ENCODE data around the gene C2CD2L. TPM values are rescaled to one million over a fixed set of nuclear protein-coding genes. Genes with fewer than 3 reads are reported as not detected.

Gene C2CD2L
- 1.4 and 1.9 TPM in 2 replicates for total RNA-seq

DNA sequence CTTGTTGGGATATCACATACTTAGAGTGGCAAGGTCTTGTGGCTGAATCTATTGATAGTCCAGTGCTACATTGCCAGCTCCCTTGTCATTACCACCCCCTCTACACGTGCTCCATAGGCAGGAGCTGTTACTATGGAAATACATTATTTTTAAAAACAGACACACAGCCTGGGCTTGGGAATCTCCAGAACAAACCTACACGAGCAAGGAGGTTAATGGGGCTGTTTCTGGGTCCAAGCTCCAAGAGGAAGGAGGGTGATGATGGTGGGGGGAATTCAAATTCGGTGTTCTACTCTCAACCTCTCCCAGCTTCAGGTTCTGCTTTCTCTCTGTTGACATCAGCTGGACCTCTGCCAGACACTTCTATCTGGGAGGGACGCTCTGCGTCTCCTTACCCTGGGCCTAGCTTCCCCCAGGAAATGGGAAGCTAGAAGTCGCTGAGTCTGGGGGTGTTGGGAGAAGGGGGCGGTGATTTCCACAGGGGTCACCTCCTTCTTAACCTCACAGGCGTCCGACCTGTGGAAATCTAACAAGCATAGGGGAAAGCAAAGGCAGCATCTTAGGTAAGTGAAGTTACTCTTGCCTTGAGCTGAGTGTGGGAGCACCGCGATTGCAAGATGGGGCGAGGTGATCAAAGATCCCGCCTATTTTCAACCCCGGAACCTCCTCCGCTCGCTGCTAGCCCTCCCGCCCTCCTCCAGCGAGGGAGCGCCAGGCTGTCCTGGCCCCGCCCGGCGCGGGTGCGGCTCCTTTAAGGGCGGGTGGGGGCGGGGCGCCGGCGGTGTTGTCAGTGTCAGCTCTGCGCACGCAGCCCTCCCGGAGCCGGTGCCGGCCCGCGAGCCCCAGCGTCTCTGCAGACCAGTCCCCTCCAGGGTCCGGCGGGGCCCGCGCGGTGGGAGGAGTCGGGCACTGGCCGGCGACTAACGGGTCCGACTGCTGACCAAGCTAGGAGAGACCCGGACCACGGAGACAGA lies at the start of gene C2CD2L:
TSS of gene C2CD2L (plus strand) at position 781 of the 974 bp plus-strand sequence. CDS start 398 bp downstream, outside the sequence.

GRCh38 chr11:119067371-119068222 lies 39.5 kb upstream of the C2CD2L start, which contains the start of gene VPS11:
Gene VPS11 (plus strand): TSS chr11:119067818. CDS start chr11:119067824, 6 bp downstream.

GRCh38 chr11:119084663-119085436 lies 22.3 kb upstream of the C2CD2L start, which contains the start of gene HMBS:
Gene HMBS (plus strand): TSS chr11:119084881. CDS start chr11:119085034, 153 bp downstream.

GRCh38 chr11:119101759-119102423 lies 5.3 kb upstream of the C2CD2L start, which contains the start of gene DPAGT1:
Gene DPAGT1 (minus strand): TSS chr11:119101853. CDS start chr11:119101655, 198 bp downstream.

GRCh38 chr11:119121008-119121810 lies 14.1 kb downstream of the C2CD2L start, which contains the start of gene HINFP:
Gene HINFP (plus strand): TSS chr11:119121580. CDS start chr11:119126945, 5,365 bp downstream.

DNA sequence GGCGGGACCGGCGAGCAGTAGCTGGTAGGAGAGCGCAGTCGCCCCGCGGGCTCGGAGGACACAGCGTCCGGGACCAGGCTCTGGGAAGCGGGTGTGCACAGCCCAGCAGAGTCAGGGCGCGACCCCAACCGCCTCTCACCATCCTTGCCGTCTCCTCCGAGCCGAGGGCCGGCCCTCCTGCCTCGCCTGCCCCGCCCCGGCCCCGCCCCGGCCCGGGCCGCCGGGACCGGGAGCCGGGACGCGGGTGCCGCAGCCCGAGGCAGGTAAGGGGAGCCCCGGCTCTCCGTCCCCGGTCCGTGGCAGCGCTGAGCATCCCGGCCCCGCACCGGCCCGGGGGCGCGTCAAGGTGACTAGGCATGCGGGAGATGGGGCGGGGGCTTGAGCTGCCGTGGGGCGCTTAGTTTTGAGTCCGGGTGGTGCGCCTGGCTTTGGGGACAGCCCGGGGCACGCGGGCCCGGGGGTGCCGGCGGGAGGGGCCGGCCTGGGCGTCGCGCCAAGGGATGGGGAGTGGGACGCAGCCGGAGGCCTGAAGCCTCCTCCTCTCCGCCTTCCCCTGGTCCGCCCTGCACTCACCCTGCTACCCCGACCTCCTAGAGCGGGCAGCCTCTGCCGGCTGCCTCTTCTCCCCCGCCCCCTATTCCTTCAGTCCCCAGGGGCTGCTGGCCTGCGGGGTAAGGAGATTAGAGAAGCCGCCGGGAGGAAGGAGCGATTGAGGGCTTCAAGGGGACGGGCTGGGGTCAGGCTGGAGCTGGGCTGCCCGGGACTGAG lies 42.1 kb downstream of the C2CD2L start, which contains the start of gene ABCG4:
TSS of gene ABCG4 (plus strand) at position 35 of the 768 bp plus-strand sequence. CDS start 914 bp downstream, outside the sequence.

Other genes starting within 250 kb of the C2CD2L start
- under 0.01 TPM in 1 of 2 replicates, not detected in the other for gene CXCR5, start 223.5 kb upstream of the C2CD2L start, total RNA-seq
- gene BCL9L, start 181.4 kb upstream of the C2CD2L start, total RNA-seq, result 22.4 and 30.1 TPM in 2 replicates
- gene UPK2, start 151.0 kb upstream of the C2CD2L start, total RNA-seq, result not detected in 2 replicates
- gene FOXR1, start 135.6 kb upstream of the C2CD2L start, total RNA-seq, result not detected in 2 replicates
- gene CENATAC, start 109.2 kb upstream of the C2CD2L start, total RNA-seq, result 10.7 and 13.5 TPM in 2 replicates
- 2,545 and 3,713 TPM in 2 replicates for gene RPS25, start 89.0 kb upstream of the C2CD2L start, total RNA-seq
- gene TRAPPC4, start 88.6 kb upstream of the C2CD2L start, total RNA-seq, result 65.6 and 88.4 TPM in 2 replicates
- 16.4 and 19.3 TPM in 2 replicates for gene SLC37A4, start 76.5 kb upstream of the C2CD2L start, total RNA-seq
- gene HYOU1, start 50.1 kb upstream of the C2CD2L start, total RNA-seq, result 106 and 158 TPM in 2 replicates
- gene VPS11, start 39.5 kb upstream of the C2CD2L start, total RNA-seq, result 19.0 and 19.6 TPM in 2 replicates
- gene HMBS, start 22.5 kb upstream of the C2CD2L start, total RNA-seq, result 17.4 and 21.3 TPM in 2 replicates
- 20.2 and 27.5 TPM in 2 replicates for gene DPAGT1, start 5.5 kb upstream of the C2CD2L start, total RNA-seq
- 13.0 and 27.5 TPM in 2 replicates for gene HINFP, start 14.2 kb downstream of the C2CD2L start, total RNA-seq
- gene ABCG4, start 41.7 kb downstream of the C2CD2L start, total RNA-seq, result not detected in 2 replicates
- 24.5 and 27.0 TPM in 2 replicates for gene NLRX1, start 61.4 kb downstream of the C2CD2L start, total RNA-seq
- gene NHERF4, start 78.1 kb downstream of the C2CD2L start, total RNA-seq, result not detected in 2 replicates
- 9.0 and 9.6 TPM in 2 replicates for gene CBL, start 99.0 kb downstream of the C2CD2L start, total RNA-seq
- gene MCAM, start 209.8 kb downstream of the C2CD2L start, total RNA-seq, result 44.1 and 177 TPM in 2 replicates
- 3.1 and 4.9 TPM in 2 replicates for gene RNF26, start 227.2 kb downstream of the C2CD2L start, total RNA-seq
- 0.43 and 1.2 TPM in 2 replicates for gene C1QTNF5, start 233.5 kb downstream of the C2CD2L start, total RNA-seq
- gene MFRP, start 239.4 kb downstream of the C2CD2L start, total RNA-seq, result not detected in 2 replicates